Pancreas (tissue), 10 donors: ENCODE results near the gene HYOU1. TPM values are rescaled to one million over a fixed set of nuclear protein-coding genes. Genes with fewer than 3 reads are reported as not detected.

Experiments
- ATAC-seq, 4 donors: fragments of 200-7000 bp; cut with Tn5 transposase; one replicate each; pipeline versions ENCODE4 v1.8.0 to v1.9.1; 2020; ENCODE audit warnings: mild to moderate bottlenecking in 4 of 4, moderate library complexity in 4 of 4
- DNase-seq, 6 donors: peaks; one replicate each; pipeline ENCODE4 v3.0.0-alpha.2; 2020
- FAIRE-seq: peaks from 2 replicates; lab custom pipeline; 2012; peaks lifted over from hg19 to GRCh38; lab: Jason Lieb, UNC
- H3K27ac ChIP-seq, 4 donors: fragments of 200-600 bp; sonication (generic); 1 replicate in 3 of 4; 2 replicates in 1 of 4; pipeline versions ENCODE4 v1.5.0 to v1.8.0; 2020
- H3K27me3 ChIP-seq, 4 donors: fragments of 200-600 bp; one replicate each; pipeline ENCODE4 v1.8.0; 2021
- H3K36me3 ChIP-seq, 3 donors: fragments of 200-600 bp; sonication (generic) in 1 of 3; one replicate each; pipeline versions ENCODE4 v1.5.0 to v1.8.0; 2020 to 2021
- H3K4me1 ChIP-seq, 3 donors: fragments of 200-600 bp; one replicate each; pipeline ENCODE4 v1.8.0; 2021
- H3K4me3 ChIP-seq, 4 donors: fragments of 200-600 bp; sonication (generic) in 2 of 4; one replicate each; pipeline versions ENCODE4 v1.5.0 to v1.8.0; 2020 to 2021
- H3K9me3 ChIP-seq, 4 donors: fragments of 200-600 bp; one replicate each; pipeline ENCODE4 v1.8.0; 2021
- WGBS, 2 donors: extraction: QIAGEN DNeasy Blood & Tissue Kit; methylation state at CpG; one replicate each; pipeline ENCODE4 v1.1.7; 2013; 5-methylcytosine and 5-hydroxymethylcytosine counted together
- intact Hi-C, 3 donors: fragments of 100-400 bp; cut with DNase I; formaldehyde crosslinking; loops; one replicate each; pipeline versions ENCODE4 v1.11.1 to v1.14.2; 2022
- polyA plus RNA-seq, 2 donors: library from polyadenylated mRNA; stranded (reverse); fragments of 200-250 nt; gene quantifications; one replicate each; pipeline ENCODE4 v1.2.3, GENCODE V29; 2013
- total RNA-seq, 6 donors: library from RNA; stranded (reverse); fragmentation: NEBNext Ultra II Directional in 4 of 6; extraction: Animal tissue kit (Norgen Biotek cat#: 25700) in 4 of 6; gene quantifications; one replicate each; pipeline versions ENCODE4 v1.2.1 to v1.2.4, GENCODE V29; 2021 to 2023
- TF ChIP-seq, protein P1 (sequence below), 4 donors: fragments of 200-600 bp; sonication (generic) in 3 of 4; IDR thresholded peaks; one replicate each; pipeline versions ENCODE4 v1.5.0 to v1.8.0; 2021; ENCODE audit warnings: antibody characterized with exemption in 4 of 4
- donor health status: healthy with polysubstance abuse.
- donor health status: DM: no; HTN: no; CAD: no; lungs with moderate emphysema.
- donor health status: DM: no; HTN: no; CAD: no.
- donor health status: control.
- donor health status: control.
- donor health status: Bipolar disorder and iron deficiency.
- donor health status: DM: yes; HTN: yes; CAD: no.
- donor health status: DM: no; HTN: no; CAD: no.
- donor health status: DM: no; HTN: no; CAD: no.
- donor health status: DM: yes; HTN: yes; CAD: no.

The HYOU1 gene
- total and polyA plus RNA-seq, 8 donors, result 79.2 to 210 (median 143) TPM

DNA sequence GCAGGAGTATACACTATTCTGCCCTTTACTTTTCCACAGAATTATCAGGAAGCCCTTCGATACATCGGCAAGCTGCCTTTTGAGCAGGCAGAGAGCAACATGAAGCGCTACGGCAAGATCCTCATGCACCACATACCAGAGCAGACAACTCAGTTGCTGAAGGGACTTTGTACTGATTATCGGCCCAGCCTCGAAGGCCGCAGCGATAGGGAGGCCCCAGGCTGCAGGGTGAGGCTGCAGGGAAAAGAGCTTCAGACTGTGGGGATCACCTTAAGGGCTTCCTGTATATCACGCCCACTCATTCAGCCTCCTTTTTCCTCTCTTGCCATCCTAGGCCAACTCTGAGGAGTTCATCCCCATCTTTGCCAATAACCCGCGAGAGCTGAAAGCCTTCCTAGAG lies 20.8 kb upstream of the HYOU1 start:
- FAIRE-seq, result no peak
- WGBS, 2 donors, result 94 to 95% methylated on average over 10 to 11 of the region's 11 CpGs

DNA sequence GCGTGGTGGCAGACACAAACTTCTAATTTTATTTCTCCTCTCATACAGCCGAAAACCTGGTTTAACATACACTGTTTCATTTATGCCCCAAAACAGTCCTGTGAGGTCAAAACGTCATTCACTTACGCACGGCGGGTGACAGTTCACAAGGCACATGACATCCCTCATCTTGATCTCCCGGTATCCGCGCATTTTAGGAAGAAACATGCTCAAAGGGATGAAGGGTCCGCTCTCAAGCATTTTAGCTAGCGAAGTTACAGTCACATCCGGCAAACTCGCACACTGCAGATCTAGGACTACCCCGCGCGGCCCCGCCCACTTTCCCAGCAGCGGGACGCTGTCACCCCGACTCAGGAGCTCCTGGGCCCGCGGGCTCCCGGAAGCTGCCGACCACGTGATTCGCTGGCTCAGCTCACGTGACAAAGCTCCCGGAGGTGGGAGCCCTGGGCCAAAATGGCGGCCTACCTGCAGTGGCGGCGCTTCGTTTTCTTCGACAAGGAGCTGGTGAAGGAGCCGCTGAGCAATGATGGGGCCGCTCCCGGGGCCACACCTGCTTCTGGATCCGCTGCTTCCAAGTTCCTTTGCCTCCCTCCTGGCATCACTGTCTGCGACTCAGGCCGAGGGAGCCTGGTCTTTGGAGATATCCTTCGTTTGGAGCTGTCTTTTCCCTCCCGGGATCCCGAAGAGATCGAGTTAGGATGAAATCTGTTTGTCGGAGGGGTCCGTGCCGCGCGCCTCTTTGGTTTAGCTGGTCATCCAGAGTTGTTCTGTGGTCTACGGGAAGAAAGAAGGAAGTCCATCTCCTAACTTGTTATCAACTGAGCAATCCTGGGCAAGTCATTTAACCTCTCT lies 10.6 kb upstream of the HYOU1 start, which contains the start of gene VPS11:
Gene VPS11, plus strand, starts transcription at position 448 of the 852 bp plus-strand sequence. Its CDS starts 6 bp downstream, at position 454.
- Histone ChIP-seq H3K27me3 (no peaks in the 10 kb centered on the region), H3K4me1 (peaks cover 4 to 18% (median 6%) of the 10 kb centered on the region in 3 donors), H3K4me3 (peak within 1 kb of the TSS; percentile 73 to 86 (median 79)), H3K36me3 (peaks cover 0 to 13% (median 4%) of the 10 kb centered on the region in 3 donors), H3K27ac (peak within 1 kb of the TSS; percentile 56 to 88 (median 70)), H3K9me3 (no peaks in the 10 kb centered on the region)
- TF ChIP-seq, protein P1, sequence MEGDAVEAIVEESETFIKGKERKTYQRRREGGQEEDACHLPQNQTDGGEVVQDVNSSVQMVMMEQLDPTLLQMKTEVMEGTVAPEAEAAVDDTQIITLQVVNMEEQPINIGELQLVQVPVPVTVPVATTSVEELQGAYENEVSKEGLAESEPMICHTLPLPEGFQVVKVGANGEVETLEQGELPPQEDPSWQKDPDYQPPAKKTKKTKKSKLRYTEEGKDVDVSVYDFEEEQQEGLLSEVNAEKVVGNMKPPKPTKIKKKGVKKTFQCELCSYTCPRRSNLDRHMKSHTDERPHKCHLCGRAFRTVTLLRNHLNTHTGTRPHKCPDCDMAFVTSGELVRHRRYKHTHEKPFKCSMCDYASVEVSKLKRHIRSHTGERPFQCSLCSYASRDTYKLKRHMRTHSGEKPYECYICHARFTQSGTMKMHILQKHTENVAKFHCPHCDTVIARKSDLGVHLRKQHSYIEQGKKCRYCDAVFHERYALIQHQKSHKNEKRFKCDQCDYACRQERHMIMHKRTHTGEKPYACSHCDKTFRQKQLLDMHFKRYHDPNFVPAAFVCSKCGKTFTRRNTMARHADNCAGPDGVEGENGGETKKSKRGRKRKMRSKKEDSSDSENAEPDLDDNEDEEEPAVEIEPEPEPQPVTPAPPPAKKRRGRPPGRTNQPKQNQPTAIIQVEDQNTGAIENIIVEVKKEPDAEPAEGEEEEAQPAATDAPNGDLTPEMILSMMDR (IDR thresholded peaks at IDR 0.05), result no peak
- DNase-seq (peak; percentile 96 to 99 (median 97)), ATAC-seq (peak; percentile 97 to 98 (median 97)), FAIRE-seq (peak; percentile 34)
- WGBS, 2 donors, result 0% methylated on average over 49 of the region's 49 CpGs
- intact Hi-C loops, result no loop called here

More for the DNA sequence above, 20.8 kb upstream of the HYOU1 start:
- Histone ChIP-seq H3K27ac (no peak overlapping the region), H3K36me3 (peaks cover 4 to 74% (median 61%) of the 10 kb centered on the region in 3 donors), H3K4me1 (no peaks in the 10 kb centered on the region), H3K4me3 (no peak overlapping the region), H3K27me3 (no peaks in the 10 kb centered on the region), H3K9me3 (no peaks in the 10 kb centered on the region)
- intact Hi-C loops, result no loop called here
- no peak for DNase-seq
- ATAC-seq, result no peak
- TF ChIP-seq, protein P1 (IDR thresholded peaks at IDR 0.05), result no peak

DNA sequence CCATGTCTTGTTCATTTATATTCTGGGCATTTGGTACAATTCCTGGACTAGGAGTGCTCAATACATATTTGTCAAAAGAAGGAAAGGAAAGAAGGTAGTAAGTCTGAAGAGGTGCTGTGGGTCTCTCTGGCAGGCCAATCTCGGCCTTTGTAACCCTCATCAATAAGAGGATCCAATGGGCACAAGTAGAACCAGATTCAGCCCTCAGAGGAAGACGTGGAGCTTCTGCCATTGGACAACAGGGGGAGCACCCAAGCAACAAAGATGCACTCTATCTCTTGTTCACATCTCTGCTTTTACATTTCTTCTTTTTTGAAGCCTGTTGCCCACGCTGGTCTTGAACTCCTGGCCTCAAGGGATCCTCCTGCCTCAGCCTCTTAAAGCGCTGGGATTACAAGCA lies 8.4 kb upstream of the HYOU1 start:
- WGBS, 2 donors, result 74 to 78% methylated on average over 4 of the region's 4 CpGs
- DNase-seq (no peak), FAIRE-seq (no peak), ATAC-seq (no peak)
- H3K4me1 ChIP-seq, result peaks cover 4 to 29% (median 6%) of the 10 kb centered on the region in 3 donors
- H3K9me3 ChIP-seq, result no peaks in the 10 kb centered on the region
- no peak overlapping the region for H3K27ac ChIP-seq
- H3K36me3 ChIP-seq, result peaks cover 0 to 3% (median 0%) of the 10 kb centered on the region in 3 donors
- H3K4me3 ChIP-seq, result no peak overlapping the region
- no peaks in the 10 kb centered on the region for H3K27me3 ChIP-seq
- TF ChIP-seq, protein P1 (IDR thresholded peaks at IDR 0.05), result no peak
- intact Hi-C loops, result no loop called here

DNA sequence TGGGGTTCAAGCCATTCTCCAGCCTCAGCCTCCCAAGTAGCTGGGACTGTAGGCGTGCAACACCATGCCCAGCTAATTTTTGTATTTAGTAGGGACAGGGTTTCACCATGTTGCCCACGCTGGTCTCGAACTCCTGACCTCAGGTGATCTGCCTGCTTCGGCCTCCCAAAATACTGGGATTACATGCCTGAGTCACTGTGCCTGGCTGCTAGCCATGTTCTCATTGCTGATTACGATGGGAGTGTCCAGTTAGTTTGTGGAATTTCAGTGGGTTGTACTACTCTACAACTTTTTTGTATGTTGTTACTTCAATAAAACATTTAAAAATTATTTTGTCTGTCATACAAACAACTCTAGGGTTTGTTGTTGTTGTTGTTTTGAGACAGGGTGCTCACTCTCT lies 5.8 kb upstream of the HYOU1 start:
- Histone ChIP-seq H3K4me3 (no peak overlapping the region), H3K27ac (no peak overlapping the region), H3K9me3 (no peaks in the 10 kb centered on the region), H3K36me3 (no peaks in the 10 kb centered on the region), H3K27me3 (no peaks in the 10 kb centered on the region), H3K4me1 (peaks cover 0 to 27% (median 0%) of the 10 kb centered on the region in 3 donors)
- DNase-seq (peak in 4 of 6 donors; percentile 20 to 70 (median 48)), FAIRE-seq (no peak), ATAC-seq (no peak)
- TF ChIP-seq, protein P1 (IDR thresholded peaks at IDR 0.05), result no peak
- intact Hi-C loops, result no loop called here
- WGBS, 2 donors, result 52 to 53% methylated on average over 5 of the region's 5 CpGs
